IMR-90 (cell line): ENCODE results near the gene RNU1-1.
A peak's percentile ranks its signal among the peaks of the same experiment; 100 is the strongest.
"Not testable (repeated sequence)": the region's sequence is repeated elsewhere in the genome, so short reads cannot be mapped to it uniquely, and the experiment has no call there.

ENCODE experiments used
- BHLHE40 ChIP-seq: fragments of 150-350 bp; IDR thresholded peaks from 2 replicates; pipeline ENCODE4 v1.6.1; 2016; ENCODE audit warnings: mild to moderate bottlenecking, low read depth, low read length
- CEBPB ChIP-seq: IDR thresholded peaks from 2 replicates; pipeline ENCODE4 v1.6.1; 2012; ENCODE audit warnings: low read depth, low read length, improper control_type of control experiment
- CHD1 ChIP-seq: IDR thresholded peaks from 2 replicates; pipeline ENCODE4 v1.6.1; 2012; ENCODE audit warnings: low read depth, low read length, improper control_type of control experiment
- CTCF ChIP-seq: conservative IDR thresholded peaks from 2 replicates; pipeline ENCODE4 v1.5.1; 2012; ENCODE audit warnings: mild to moderate bottlenecking, low read depth, low read length, improper control_type of control experiment
- FOS ChIP-seq: fragments of 150-350 bp; IDR thresholded peaks from 2 replicates; pipeline ENCODE4 v1.6.1; 2016; ENCODE audit warnings: low read depth, low read length
- POLR2A ChIP-seq: IDR thresholded peaks from 2 replicates; pipeline ENCODE4 v1.6.1; 2012; ENCODE audit warnings: mild to moderate bottlenecking, low read depth, low read length
- RAD21 ChIP-seq: IDR thresholded peaks from 2 replicates; pipeline ENCODE4 v1.6.1; 2012; ENCODE audit warnings: low read length, improper control_type of control experiment
- RCOR1 ChIP-seq: IDR thresholded peaks from 2 replicates; pipeline ENCODE4 v1.6.1; 2012; ENCODE audit warnings: mild to moderate bottlenecking, low read length, improper control_type of control experiment; ENCODE audit not compliant: insufficient replicate concordance
- SMC3 ChIP-seq: fragments of 150-350 bp; IDR thresholded peaks from 2 replicates; pipeline ENCODE4 v1.6.1; 2016; ENCODE audit warnings: low read depth, mild to moderate bottlenecking, antibody characterized with exemption, low read length, moderate library complexity
- USF2 ChIP-seq: fragments of 150-350 bp; IDR thresholded peaks from 2 replicates; pipeline ENCODE4 v1.6.1; 2017; ENCODE audit warnings: mild to moderate bottlenecking, antibody characterized with exemption, low read length, low read depth

- TF ChIP-seq CTCF, RCOR1, RAD21, SMC3, CEBPB, FOS, USF2, CHD1: not testable (repeated sequence)
- peak; percentile 94 for TF ChIP-seq POLR2A
- peak; percentile 44; the same call in 1 of the 2 replicates for TF ChIP-seq BHLHE40
Observed at GRCh38 chr1:16513412-16514106, 526 bp downstream of the RNU1-1 start.
